Left lobe of liver (tissue), 2 donors: ENCODE measurements around the gene PACSIN3. TPM values are rescaled to one million over a fixed set of nuclear protein-coding genes. Genes with fewer than 3 reads are reported as not detected.

Experiments used
- ATAC-seq: fragments of 200-7000 bp; cut with Tn5 transposase; one replicate; pipeline ENCODE4 v1.9.1; 2020; ENCODE audit warnings: mild to moderate bottlenecking, moderate library complexity
- DNase-seq: peaks from one replicate; pipeline ENCODE4 v3.0.0-alpha.2; 2020; ENCODE audit warnings: low spot score
- total RNA-seq: library from RNA; stranded (reverse); gene quantifications from one replicate; pipeline ENCODE4 v1.2.1, GENCODE V29; 2021
- donor health status: DM: no; HTN: no; CAD: no; lungs with moderate emphysema.
- donor health status: DM: no; HTN: yes; CAD: no.

The PACSIN3 gene
- total RNA-seq, 1 donor from 2014 or later: 32.8 TPM

DNA sequence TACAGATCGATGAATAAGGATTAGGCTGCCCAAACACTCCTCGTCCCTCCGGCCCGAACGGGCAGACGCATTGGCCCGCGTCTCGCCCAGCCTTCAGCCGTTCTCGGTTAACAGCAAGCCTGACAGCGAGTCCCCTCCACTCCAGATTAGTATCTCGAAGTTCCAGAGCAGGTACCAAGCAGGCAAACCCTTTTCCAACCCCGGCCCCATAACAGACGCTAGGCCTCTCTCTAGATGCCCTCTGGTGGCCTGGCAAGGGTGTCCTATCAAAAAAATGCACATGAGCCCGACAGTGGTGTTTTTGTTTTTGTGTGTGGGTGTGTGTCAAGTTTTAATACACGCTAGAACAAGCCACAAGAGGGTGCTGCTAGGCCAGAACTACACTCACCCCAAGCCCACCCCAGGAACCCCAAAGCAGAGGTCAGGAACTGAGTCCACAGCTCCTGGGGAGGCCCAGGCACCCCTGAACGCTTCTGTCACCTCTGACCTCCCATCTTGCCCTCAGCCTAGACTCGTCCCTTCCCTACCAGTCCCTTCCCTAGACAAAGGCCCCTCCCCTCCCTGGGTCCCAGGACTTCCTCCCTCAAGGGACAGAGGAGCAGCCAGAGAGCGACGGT lies 8.9 kb downstream of the PACSIN3 start:
- DNase-seq (peak; percentile 80), ATAC-seq (peak; percentile 72)

DNA sequence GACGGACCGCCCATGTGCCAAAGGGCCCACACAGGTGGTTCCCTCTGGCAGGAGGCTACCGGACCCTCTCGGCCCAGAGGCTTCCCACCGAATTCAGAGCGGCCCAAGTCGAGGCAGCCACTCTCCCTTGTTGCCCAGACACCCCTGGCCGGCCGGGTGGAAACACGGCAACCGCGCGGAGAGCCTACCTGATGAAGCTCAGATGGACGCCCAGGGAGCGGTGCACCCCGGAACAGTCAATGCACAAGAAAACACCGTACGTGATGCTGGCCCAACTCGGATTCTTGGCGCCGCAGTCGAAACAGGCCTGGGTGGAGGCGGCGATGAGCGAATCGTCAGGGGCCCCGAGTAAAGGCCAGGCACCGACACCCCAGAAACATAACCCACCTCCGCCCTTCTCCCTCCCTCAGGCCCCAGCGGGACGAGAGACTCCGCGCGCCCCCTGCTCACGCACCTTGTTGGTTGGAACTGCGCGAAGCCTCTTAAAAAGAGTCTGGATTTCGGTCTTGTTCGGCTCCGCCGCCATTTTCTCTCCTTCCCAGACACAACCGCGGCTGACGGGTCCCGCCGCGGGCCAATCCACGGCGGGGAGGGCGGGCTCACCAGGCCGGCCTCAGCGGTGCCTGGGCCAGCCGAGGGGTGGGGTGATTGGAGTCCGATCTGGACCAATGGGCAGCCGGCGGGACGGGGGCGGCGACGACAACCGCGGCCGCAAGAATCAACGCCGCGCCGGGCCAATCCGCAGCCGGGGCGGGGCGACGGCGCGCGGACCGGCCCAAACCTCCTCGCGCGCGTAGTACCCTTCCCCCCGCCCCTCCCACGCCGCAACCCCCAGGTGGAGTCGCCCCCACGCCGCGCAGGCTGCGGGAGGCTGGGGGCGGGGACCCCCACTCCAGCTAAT lies 9.7 kb downstream of the PACSIN3 start, which contains the start of gene ARFGAP2:
TSS of gene ARFGAP2 (minus strand) at position 552 of the 901 bp plus-strand sequence. CDS start at position 526, 26 bp downstream.
- DNase-seq (peak; percentile 98), ATAC-seq (peak; percentile 81)

DNA sequence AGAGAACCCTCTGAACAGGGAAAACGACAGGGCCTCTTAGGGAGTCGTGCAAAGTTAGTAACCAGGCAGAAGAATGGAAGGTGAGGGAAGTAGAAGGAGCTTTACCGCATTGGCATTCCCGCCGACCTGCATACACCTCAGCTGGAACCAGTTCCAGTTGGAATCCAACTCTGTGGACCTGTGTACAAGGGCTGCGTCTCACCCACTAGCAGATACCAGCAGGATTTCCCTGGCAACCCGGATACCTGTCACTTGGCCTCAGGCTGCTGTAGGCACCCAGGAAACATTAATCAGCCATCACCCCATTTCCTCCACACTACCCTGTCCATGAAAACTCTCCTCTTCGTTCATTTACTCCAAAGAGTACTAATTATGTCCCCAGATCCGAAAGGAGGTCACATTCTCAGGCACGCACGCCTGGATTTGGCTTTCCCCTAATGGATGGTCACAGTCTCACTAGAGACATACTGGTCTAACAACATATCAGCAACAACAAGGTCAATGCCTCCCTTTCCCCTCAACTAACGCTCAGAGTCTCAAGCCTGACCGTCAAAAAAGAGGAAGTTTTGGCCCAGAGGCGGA lies 10.4 kb downstream of the PACSIN3 start:
- ATAC-seq (no peak), DNase-seq (no peak)

DNA sequence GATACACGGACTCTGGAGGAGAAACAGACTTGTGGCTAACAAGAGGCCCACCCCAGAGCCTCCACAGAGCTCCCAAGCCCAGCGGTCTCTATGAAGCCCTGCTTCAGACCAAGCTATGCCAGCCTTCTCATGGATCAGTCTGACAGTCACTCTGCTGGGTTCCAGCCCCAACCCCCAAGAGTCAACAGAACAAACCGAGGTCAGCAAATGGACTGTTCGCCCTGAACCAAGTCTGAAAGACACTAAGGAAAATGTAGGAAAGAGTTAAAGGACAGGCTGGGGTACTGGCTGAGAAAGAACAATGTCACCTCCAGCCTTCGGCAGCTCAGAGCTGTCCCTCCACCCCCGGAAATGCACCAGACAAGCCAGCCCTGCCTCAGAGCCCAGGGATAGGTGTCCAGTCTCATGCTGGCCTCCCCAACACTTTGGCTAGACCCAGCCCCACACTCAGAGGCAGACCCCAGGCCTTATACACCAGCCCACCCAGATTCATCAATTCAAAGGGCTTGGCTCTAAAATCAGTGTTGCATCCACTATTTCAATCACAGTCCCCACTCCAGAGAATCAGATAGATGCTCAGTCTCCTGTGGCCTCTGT lies 13.4 kb downstream of the PACSIN3 start:
- peak; percentile 8 for ATAC-seq

DNA sequence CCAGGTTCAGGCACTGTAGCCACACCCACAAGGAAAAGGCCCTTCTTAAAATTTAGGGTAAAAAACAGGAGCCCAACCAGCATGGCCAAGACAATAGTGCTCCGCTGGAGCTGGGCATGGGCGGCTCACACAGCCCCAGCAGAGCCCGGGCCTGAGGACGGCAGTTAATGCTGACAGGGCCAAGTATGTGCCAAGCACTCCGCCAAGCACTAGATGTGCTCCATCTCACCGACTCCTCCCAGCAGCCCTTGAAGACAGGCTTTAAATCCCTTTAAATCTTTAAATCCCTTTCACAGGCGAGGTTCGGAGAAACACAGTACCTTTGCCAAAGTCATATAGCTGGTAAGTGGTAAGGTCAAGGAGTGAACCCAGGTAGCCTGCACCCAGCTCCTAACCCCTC lies 14.4 kb downstream of the PACSIN3 start:
- DNase-seq (no peak), ATAC-seq (no peak)

More for the DNA sequence above, 13.4 kb downstream of the PACSIN3 start:
- no peak for DNase-seq

DNA sequence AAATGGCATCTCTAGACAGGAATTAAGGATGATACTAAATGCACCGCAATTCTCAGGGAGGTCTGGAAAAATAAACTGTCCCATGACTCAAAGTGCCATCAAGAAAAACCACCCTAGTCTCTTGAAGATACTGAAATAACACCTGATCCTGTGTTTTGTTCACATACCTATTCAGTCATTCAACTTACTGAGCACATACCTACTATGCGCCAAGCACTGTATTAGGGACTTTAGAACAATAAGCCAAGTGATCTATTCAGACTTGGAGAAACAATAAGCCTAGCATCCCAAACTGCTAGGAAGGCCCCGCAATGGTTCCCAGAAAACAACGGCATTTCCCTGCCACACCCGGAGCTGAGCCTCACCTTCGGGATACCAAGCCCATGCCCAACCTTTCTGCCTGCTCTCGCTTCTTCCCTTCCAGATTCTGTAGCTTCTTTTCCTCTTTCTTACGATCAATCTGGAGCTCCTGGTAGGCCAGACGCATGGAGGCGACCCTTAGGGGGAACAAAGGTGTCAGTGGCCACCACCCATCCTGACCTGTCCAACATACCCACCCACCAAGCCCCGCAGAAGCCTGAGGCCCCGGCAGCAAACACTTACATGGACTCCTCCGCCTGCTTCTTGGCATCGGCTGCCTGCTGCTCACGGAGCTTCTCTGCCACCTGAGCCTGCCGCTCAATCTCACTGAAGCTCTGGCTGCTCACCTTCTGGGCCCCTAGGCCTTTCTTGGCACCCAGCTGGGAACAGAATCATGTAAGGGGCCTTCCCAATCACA lies 15.0 kb downstream of the PACSIN3 start:
- ATAC-seq (no peak), DNase-seq (no peak)

DNA sequence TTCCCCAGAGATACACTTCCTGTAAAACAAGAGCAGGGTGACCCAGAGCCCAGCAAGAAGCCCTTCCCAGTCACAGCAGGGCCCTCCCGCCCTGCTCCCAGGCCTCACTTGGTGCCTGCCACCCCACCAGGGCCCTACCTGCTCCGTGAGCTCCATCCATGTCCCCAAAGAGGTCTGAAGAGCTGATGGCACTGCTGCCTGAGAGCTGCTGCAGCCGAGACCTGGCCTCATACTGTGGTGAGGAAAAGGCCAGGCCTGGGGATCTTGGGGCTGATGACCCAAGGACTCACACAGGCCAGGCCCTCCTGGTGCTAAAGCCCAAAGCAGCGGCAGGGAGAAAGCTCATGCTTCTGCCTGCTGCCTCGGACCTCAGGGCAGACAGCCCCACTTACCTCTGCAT lies 19.9 kb downstream of the PACSIN3 start:
- DNase-seq (no peak), ATAC-seq (no peak)

DNA sequence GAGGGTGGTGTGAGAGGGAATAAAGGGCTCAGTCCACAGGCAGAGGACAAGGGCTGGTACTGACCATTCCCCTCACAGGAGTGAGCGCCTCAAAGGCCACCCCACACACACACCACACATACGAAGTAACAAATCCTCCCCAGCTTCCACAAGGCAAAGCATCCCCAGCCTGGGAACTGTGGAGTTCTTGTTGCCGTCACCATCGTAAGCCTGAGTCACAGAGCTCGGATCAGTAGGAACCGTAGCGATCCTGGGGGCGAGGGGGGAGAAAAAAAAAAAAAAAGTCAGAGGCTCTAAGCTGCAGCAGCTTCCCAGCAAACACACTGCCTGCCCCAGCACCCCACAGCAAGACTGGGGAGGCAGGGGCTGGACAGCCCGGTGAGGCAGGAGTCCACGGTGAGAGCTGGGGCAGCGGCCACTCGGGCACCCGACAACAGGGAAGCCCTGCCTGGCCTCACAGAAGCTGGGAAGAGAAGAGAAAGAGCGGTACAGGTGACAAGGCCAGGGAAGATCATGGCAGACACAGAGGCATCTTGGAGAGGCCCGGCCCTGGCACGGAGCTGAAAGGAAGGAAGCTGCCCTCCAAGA lies 20.9 kb downstream of the PACSIN3 start:
- no peak for ATAC-seq
- DNase-seq: no peak

DNA sequence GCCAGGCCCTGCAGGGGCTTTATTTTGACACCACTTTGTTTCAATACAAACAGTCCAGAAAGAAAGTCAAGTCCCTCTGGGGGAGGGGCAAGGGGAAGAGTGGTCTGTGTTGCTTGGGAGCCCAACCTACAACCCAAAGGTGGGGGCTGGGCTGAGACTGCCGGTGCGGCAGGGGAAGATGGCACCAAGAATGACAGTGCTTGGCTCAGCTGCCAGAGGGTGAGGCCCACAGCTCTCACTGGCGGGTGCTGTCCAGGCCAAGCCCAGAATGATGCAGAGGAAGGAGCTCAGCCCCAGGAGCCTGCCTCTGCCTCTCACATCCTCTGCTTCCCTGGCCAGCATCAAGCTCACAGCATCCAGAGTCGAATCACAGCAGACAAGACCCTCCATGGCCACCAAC lies 21.9 kb downstream of the PACSIN3 start:
- DNase-seq (no peak), ATAC-seq (no peak)

DNA sequence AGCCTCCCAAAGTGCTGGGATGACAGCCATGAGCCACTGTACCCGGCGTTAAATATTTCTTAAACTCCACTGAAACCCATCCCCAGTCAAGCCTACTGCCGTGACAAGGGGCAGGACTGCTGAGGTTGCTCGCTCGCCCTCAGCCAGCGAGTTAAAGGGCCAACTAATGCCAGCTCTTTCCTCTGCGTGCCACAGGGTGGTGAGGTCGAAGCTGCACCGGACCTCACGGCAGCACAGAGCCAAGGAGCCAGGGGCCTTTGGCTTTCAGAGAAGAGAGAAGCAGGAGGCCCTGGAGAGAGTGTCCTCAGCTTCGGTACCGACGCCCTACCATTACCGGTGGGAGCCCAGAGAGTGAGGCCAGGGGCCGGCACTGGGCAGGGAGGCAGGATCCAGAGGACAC lies 22.3 kb downstream of the PACSIN3 start:
- DNase-seq (no peak), ATAC-seq (no peak)

DNA sequence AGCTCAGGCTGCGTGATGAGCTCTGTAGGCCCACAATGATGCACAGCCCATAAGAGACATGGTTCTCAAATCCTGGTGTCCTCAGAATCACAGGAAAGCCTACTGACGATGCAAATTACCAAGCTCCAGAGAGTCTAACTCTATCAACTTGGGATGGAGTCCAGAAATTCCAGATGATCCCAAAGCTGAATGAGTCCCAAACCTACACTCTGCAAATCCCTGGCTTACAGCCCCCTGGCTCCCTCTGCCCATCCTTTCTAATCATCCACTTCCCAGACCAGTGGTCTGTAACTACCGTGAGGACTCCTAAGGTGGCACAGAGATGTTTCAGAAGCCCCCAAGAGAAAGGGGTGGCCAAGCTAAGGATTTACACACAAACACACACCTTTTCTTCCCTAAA lies 23.0 kb downstream of the PACSIN3 start:
- ATAC-seq (no peak), DNase-seq (no peak)

DNA sequence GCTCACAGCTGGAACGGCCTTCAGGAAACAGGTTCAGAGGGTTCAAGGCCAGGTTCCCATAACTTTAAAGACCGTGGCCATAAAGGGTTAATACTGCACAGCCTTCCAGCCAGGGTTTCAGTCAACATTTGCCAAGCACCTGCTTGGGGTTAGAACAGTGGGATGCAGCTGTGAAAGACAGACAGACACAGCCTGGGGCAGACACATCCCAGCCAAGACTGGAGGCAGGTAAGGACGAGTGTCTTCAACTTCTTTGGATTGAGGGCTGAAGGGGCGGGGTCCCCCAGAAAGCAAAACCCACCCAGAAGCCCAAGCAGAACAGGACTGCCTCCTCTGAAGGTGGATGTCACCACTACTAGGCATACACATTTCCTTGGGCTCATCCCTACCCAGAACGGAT lies 23.8 kb downstream of the PACSIN3 start:
- ATAC-seq (no peak), DNase-seq (no peak)

DNA sequence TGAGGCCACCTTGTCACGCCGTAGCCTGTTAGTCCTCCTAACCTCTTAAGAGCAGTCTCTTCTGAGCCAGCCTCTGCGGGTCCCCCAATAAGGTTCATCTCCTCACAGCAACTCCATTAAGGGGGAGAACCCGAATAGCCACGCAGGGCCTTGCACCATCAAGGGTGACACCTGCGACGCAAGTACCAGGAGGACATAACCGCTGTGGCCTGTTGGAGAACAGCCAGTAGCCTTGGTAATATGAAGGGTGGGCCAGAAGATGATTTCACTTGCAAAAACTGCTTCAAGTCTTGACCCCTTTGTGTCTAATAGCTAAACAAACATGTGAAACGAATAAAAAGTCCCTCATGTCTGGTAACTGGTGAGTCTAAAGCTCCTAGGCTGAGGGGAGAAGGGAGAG lies 24.3 kb downstream of the PACSIN3 start:
- ATAC-seq (no peak), DNase-seq (no peak)

DNA sequence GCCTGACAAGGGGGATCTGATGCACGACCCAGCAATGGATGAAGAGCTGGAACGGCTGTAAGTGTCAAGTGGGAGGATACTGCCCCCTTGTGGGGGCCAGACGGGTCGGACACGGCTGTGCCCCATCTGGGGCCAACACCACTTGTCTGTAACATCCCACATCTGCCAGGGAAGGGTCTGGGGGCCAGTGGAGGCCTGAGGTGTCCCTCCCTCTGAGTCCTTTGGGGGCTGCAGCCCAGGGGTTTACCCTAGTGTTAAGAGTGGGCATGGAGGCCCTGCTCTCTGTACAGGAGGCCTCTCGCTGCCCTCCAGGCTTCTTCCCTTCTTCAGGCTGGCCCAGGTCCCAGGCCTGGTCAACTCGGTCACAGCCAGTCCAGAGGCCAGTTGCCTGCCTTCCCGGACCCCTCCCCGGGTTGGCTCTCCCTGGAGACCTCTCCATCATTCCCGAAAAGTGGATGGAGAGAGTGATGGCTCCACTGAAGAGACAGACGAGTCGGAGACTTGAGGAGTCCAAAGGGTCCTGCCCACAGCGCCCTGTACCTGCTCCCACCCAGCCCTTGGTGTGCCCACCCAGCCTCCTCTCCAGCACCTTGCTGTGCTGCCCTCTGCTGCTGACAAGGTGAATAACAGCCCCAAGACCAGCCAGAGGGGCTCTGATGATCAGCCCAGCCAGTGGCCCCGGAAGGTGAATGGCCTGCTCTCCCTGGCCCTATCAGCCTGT lies 24.9 kb downstream of the PACSIN3 start:
- peak; percentile 79 for ATAC-seq

DNA sequence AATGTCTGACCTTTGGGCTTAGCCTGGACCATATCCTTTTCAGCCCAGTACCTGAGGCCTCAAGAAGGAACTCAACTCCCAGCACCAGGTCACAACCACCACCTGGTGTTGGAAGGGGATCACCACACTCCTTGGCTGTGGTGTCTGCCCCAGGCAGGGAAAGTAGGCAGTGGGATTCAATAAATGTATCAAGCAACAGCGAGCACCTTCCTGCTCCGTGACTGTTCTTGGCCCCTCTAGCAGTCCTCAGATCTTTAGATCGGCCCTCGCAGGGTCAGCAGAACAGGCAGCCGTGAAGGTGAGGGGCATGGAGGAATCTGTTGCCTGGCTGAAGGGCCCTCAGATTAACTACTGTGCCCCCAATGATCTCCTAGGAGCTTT lies 25.5 kb downstream of the PACSIN3 start:
- ATAC-seq (no peak), DNase-seq (no peak)

More for the DNA sequence above, 24.9 kb downstream of the PACSIN3 start:
- DNase-seq: peak; percentile 63

DNA sequence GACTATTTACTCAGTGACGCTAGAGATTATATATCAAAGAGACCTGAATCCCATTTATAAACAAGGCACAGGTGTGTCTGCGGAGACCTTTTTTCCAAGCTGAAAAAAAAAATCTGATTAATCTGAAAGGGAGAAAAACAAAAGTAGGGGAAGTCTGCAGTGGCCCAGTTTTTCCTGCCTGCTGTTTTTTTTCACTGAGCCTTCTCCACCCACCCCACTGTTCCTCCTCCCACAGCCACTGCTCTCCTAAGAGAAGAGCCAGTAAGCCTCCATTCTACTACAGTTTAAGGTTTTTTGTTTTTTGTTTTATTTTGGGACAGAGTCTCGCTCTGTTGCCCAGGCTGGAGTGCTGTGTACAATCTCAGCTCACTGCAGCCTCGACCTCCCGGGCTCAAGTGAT lies 28.0 kb downstream of the PACSIN3 start:
- ATAC-seq (no peak), DNase-seq (no peak)

DNA sequence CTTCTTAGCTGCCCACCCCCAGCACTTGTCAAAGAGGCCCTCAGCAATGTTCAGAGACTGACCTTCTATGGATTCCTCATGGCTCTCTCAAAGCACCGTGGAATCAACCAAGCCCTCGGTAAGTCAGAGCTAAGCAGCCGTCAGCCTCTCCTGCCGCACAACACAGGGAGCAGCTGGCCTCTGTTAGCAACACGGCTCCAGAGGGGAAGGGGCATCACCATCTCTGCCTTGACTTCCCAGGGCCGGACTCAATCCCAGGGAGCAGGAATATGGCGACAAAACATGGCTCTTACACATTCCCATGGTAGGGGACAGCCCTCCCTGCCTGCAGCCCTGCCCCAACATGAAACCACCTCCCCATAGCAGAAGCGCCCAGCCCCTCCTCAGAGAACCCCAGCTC lies 28.4 kb downstream of the PACSIN3 start:
- no peak for ATAC-seq
- DNase-seq: no peak

DNA sequence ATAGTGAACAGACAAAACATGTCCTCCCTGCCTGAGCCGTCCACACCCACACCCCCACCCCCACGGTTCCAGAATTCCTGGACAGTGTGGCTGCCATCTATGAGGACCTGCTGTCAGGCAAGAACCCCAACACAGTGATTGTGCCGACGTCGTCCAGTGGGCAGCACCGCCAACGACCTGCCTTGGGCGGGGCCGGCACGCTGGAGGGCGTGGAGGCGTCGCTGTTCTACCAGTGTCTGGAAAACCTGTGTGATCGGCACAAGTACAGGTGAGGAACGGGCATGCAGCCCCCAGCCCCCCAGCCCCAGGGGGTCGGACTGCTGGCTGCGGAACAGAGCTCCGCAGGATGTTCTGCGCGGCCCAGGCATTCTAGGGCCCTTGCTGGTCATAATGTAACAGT lies 29.3 kb downstream of the PACSIN3 start:
- ATAC-seq (no peak), DNase-seq (no peak)

DNA sequence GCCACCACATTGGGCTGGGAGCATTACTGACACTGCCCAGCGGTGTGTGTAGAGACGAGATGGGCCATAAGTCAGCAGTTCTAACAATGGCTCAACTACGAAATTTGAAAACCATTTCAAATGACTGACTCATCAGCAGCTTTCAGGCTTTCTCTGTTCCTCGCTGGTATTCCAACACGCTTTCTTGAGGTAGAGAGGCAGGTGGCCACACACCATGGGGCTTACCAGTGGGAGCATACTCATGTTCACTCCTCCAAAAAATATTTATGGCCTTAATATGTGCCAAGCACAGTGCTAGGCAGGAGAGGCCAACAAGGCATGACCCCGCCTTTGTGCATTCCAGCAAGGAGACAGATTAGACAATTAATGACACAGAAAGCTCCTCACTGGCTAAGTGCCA lies 29.9 kb downstream of the PACSIN3 start:
- DNase-seq: no peak
- ATAC-seq: no peak

DNA sequence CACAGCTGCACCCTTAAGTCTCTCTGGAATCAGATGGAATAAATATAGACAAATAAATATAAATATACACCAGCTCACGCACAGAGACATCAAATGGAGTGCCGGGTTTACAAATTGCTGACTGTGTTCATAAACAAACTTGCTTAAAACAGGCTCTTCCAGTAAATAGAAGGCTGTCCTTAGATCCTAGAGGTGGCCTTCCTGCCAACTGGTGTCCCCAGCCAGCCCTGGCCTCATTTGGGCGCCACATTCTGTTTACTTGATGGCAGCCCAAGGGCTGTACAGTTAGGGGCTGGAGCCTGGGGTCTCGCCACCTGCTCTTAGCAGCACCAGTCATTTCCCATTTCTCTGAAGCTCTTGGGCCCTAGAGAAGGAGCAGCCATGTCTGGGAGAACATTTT lies 30.4 kb downstream of the PACSIN3 start:
- ATAC-seq (no peak), DNase-seq (no peak)
